Skeletal muscle satellite cell (primary cell): ENCODE data around the gene TTC17. TPM values are rescaled to one million over a fixed set of nuclear protein-coding genes. Genes with fewer than 3 reads are reported as not detected.
"Not testable (repeated sequence)": the region's sequence is repeated elsewhere in the genome, so short reads cannot be mapped to it uniquely, and the experiment has no call there.

Source experiments
- H3K27me3 ChIP-seq: 2 replicates; pipeline ENCODE4 v1.7.0; 2013; ENCODE audit warnings: low read length; ENCODE audit not compliant: control insufficient read depth, insufficient read depth
- H3K36me3 ChIP-seq: 2 replicates; pipeline ENCODE4 v1.7.0; 2013; ENCODE audit warnings: mild to moderate bottlenecking, control low read depth, low read length; ENCODE audit not compliant: insufficient read depth
- H3K4me1 ChIP-seq: 2 replicates; pipeline ENCODE4 v1.7.0; 2013; ENCODE audit warnings: low read length; ENCODE audit not compliant: control insufficient read depth, insufficient read depth
- H3K4me2 ChIP-seq: 2 replicates; pipeline ENCODE4 v1.7.0; 2013; ENCODE audit warnings: mild to moderate bottlenecking, low read length
- H3K4me3 ChIP-seq: 2 replicates; pipeline ENCODE4 v1.7.0; 2013; ENCODE audit warnings: low read length
- H3K9ac ChIP-seq: 2 replicates; pipeline ENCODE4 v1.7.0; 2013; ENCODE audit warnings: mild to moderate bottlenecking, low read depth, low read length, moderate library complexity
- H3K9me3 ChIP-seq: replicated peaks from 2 replicates; pipeline ENCODE4 v1.7.0; 2013; ENCODE audit warnings: mild to moderate bottlenecking, control low read depth, low read length
- total RNA-seq: library from RNA; depleted of rRNA; stranded (reverse); fragments of >200 nt; gene quantifications from 2 replicates; pipeline ENCODE4 v1.2.3, GENCODE V29; 2012; rRNA removed

TTC17 gene
- 37.1 and 48.9 TPM in 2 replicates for total RNA-seq

GRCh38 chr11:43358801-43359421, at the start of gene TTC17:
TTC17 (plus strand) TSS chr11:43358920; CDS start chr11:43358955, 35 bp downstream.
- peak within 1 kb of the TSS; percentile 86 for H3K4me2 ChIP-seq
- H3K36me3 ChIP-seq: no peaks in the 10 kb centered on the region
- H3K4me1 ChIP-seq: peaks cover 19% of the 10 kb centered on the region
- peak within 1 kb of the TSS; percentile 98 for H3K9ac ChIP-seq
- no peaks in the 10 kb centered on the region for H3K27me3 ChIP-seq
- H3K4me3 ChIP-seq: peak within 1 kb of the TSS; percentile 95
- no peaks in the 10 kb centered on the region for H3K9me3 ChIP-seq

- H3K36me3 ChIP-seq: no peaks in the 10 kb centered on the region
- H3K4me1 ChIP-seq: peaks cover 9% of the 10 kb centered on the region
- H3K4me3 ChIP-seq: peak within 1 kb of the TSS; percentile 91
- peak within 1 kb of the TSS; percentile 82 for H3K4me2 ChIP-seq
- H3K9ac ChIP-seq: peak within 1 kb of the TSS; percentile 97
- no peaks in the 10 kb centered on the region for H3K9me3 ChIP-seq
- H3K27me3 ChIP-seq: no peaks in the 10 kb centered on the region
Observed at GRCh38 chr11:43311791-43312607, 46.7 kb upstream of the TTC17 start, which contains the start of gene API5. API5 (plus strand) TSS chr11:43311996; CDS start chr11:43312128, 132 bp downstream.

GRCh38 chr11:43315966-43316365, 42.8 kb upstream of the TTC17 start:
- Histone ChIP-seq H3K4me3 (no peak overlapping the region), H3K4me2 (no peak overlapping the region), H3K9me3 (no peaks in the 10 kb centered on the region), H3K36me3 (peaks cover 15% of the 10 kb centered on the region), H3K9ac (no peak overlapping the region), H3K27me3 (no peaks in the 10 kb centered on the region), H3K4me1 (peaks cover 9% of the 10 kb centered on the region)

DNA sequence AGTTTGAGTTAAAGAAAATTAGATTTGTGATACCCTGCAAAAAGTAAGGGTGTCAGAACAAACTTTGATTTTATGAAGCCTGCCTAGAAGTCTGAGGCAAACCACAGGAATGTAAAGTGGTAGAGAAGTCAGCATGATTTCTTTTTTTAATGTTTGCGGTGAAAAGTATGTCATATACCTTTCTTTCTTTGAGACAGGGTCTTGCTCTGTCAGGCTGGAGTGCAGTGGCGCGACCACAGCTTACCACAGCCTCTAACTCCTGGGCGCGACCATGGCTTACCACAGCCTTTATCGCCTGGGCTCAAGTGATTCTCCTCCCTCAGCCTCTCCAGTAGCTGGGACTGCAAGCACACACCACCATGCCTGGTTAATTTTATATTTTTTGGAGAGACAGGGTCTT, 42.3 kb upstream of the TTC17 start:
- no peak overlapping the region for H3K4me3 ChIP-seq
- peaks cover 19% of the 10 kb centered on the region for H3K36me3 ChIP-seq
- no peaks in the 10 kb centered on the region for H3K9me3 ChIP-seq
- peaks cover 9% of the 10 kb centered on the region for H3K4me1 ChIP-seq
- H3K9ac ChIP-seq: no peak overlapping the region
- no peaks in the 10 kb centered on the region for H3K27me3 ChIP-seq
- no peak overlapping the region for H3K4me2 ChIP-seq

GRCh38 chr11:43327987-43328386, 30.7 kb upstream of the TTC17 start:
- Histone ChIP-seq H3K9ac (no peak overlapping the region), H3K4me1 (peaks cover 10% of the 10 kb centered on the region), H3K27me3 (no peaks in the 10 kb centered on the region), H3K36me3 (peaks cover 87% of the 10 kb centered on the region), H3K4me2 (no peak overlapping the region), H3K4me3 (no peak overlapping the region), H3K9me3 (no peaks in the 10 kb centered on the region)

GRCh38 chr11:43328482-43328881, 30.2 kb upstream of the TTC17 start:
- no peak overlapping the region for H3K4me2 ChIP-seq
- H3K4me1 ChIP-seq: peaks cover 10% of the 10 kb centered on the region
- H3K36me3 ChIP-seq: peaks cover 87% of the 10 kb centered on the region
- H3K9me3 ChIP-seq: no peaks in the 10 kb centered on the region
- no peak overlapping the region for H3K4me3 ChIP-seq
- H3K27me3 ChIP-seq: no peaks in the 10 kb centered on the region
- no peak overlapping the region for H3K9ac ChIP-seq

GRCh38 chr11:43341159-43341558, 17.6 kb upstream of the TTC17 start:
- H3K4me3 ChIP-seq: no peak overlapping the region
- H3K4me2 ChIP-seq: no peak overlapping the region
- H3K4me1 ChIP-seq: no peaks in the 10 kb centered on the region
- peaks cover 36% of the 10 kb centered on the region for H3K36me3 ChIP-seq
- H3K27me3 ChIP-seq: no peaks in the 10 kb centered on the region
- no peak overlapping the region for H3K9ac ChIP-seq
- H3K9me3 ChIP-seq: no peaks in the 10 kb centered on the region

DNA sequence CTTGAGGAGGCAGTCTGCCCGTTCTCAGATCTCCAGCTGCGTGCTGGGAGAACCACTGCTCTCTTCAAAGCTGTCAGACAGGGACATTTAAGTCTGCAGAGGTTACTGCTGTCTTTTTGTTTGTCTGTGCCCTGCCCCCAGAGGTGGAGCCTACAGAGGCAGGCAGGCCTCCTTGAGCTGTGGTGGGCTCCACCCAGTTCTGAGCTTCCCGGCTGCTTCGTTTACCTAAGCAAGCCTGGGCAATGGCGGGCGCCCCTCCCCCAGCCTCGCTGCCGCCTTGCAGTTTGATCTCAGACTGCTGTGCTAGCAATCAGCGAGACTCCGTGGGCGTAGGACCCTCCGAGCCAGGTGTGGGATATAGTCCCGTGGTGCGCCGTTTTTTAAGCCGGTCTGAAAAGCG, 7.3 kb upstream of the TTC17 start:
- not testable (repeated sequence) for H3K4me1 ChIP-seq, H3K36me3 ChIP-seq, H3K4me3 ChIP-seq, H3K4me2 ChIP-seq, H3K9me3 ChIP-seq, H3K27me3 ChIP-seq, H3K9ac ChIP-seq

DNA sequence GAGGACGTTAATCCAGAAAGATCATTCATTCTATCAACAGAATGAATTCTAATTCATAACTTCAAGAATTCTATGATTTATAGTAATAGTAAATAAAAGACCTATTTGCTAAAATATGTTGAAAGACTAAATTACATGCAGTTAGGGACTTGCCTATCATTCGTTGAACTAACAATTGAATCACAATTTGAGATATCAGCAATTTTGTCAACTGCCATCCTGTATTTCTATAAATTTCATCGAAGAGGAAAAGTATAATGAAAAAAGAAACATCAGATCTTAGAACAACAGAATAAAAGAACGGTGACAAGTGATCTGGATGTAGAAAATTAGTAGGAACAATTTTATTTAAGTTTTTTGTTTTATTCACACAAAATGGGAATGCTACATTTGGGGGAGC, 4.4 kb upstream of the TTC17 start:
- peaks cover 6% of the 10 kb centered on the region for H3K4me1 ChIP-seq
- no peaks in the 10 kb centered on the region for H3K27me3 ChIP-seq
- H3K9me3 ChIP-seq: no peaks in the 10 kb centered on the region
- H3K4me2 ChIP-seq: no peak overlapping the region
- no peak overlapping the region for H3K9ac ChIP-seq
- H3K4me3 ChIP-seq: no peak overlapping the region
- no peaks in the 10 kb centered on the region for H3K36me3 ChIP-seq

DNA sequence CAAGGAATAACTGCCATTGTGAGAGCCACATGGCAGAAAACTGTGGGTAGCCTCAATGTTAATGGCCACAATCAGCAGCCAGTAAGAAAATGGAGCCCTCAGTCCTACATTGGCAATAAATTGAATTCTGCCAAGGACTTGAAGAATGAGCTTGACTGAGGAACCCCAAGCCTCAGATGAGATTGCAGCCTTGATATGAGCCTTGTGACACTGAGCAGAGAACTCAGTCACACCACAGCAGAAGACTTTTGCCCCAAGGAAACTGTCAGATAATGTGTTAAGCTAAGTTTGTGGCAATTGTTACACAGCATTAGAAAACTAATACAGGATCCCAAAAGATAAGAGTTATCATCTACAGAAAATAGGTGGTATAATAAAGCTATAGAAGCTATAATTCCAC, 2.4 kb upstream of the TTC17 start:
- Histone ChIP-seq H3K27me3 (no peaks in the 10 kb centered on the region), H3K9ac (no peak overlapping the region), H3K4me1 (peaks cover 19% of the 10 kb centered on the region), H3K9me3 (no peaks in the 10 kb centered on the region), H3K4me2 (no peak overlapping the region), H3K36me3 (no peaks in the 10 kb centered on the region), H3K4me3 (no peak overlapping the region)

- Histone ChIP-seq H3K4me1 (peaks cover 19% of the 10 kb centered on the region), H3K27me3 (no peaks in the 10 kb centered on the region), H3K36me3 (no peaks in the 10 kb centered on the region), H3K4me2 (peak overlapping the region; percentile 82), H3K9me3 (no peaks in the 10 kb centered on the region), H3K9ac (peak overlapping the region; percentile 98), H3K4me3 (peak overlapping the region; percentile 95)
Observed at GRCh38 chr11:43358279-43358800, 380 bp upstream of the TTC17 start.
